ENCODE data around the gene IGFBP2. TPM values are rescaled to one million over a fixed set of nuclear protein-coding genes. Genes with fewer than 3 reads are reported as not detected.

IGFBP2 gene
- total and polyA plus RNA-seq, 2 of the 13 experiments (the other 11 are each of a cell fraction or from before 2014, with no cell fraction given): 2.0 to 5.8 TPM

DNA sequence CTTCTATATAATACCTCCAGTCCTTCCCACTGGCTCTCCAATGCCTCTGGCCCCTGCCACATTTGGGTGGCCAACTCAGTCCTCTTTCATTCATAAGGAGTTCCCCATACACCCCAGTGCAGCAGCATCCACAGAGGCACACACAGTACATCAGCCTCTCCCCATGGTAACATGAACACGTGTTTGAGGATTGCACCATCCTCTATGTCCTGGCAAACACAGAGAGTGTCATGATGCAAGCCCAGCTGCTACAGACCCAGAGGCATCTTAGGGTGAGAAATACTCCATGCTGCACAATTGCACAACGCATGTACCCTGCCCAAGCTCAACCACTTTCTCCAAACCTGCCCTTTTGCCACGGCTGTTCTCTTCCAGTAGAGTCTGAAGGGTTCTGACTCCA lies 50.6 kb downstream of the IGFBP2 start (continued):
- TF ChIP-seq, protein P1, sequence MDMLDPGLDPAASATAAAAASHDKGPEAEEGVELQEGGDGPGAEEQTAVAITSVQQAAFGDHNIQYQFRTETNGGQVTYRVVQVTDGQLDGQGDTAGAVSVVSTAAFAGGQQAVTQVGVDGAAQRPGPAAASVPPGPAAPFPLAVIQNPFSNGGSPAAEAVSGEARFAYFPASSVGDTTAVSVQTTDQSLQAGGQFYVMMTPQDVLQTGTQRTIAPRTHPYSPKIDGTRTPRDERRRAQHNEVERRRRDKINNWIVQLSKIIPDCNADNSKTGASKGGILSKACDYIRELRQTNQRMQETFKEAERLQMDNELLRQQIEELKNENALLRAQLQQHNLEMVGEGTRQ (IDR thresholded peaks at IDR 0.05; ENCODE audit: low read depth, low read length): peak; percentile 53
- TF ChIP-seq, protein P1 (CRISPR knock-in tag; IDR thresholded peaks at IDR 0.05; ENCODE audit: borderline replicate concordance): peak; percentile 61; the same call in 1 of the 2 replicates
- TF ChIP-seq, protein P2, sequence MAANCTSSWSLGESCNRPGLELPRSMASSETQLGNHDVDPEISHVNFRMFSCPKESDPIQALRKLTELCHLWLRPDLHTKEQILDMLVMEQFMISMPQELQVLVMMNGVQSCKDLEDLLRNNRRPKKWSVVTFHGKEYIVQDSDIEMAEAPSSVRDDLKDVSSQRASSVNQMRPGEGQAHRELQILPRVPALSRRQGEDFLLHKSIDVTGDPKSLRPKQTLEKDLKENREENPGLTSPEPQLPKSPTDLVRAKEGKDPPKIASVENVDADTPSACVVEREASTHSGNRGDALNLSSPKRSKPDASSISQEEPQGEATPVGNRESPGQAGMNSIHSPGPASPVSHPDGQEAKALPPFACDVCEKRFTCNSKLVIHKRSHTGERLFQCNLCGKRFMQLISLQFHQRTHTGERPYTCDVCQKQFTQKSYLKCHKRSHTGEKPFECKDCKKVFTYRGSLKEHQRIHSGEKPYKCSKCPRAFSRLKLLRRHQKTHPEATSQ (CRISPR knock-in tag; IDR thresholded peaks at IDR 0.05; ENCODE audit: borderline replicate concordance): no peak
- TF ChIP-seq, protein P3, sequence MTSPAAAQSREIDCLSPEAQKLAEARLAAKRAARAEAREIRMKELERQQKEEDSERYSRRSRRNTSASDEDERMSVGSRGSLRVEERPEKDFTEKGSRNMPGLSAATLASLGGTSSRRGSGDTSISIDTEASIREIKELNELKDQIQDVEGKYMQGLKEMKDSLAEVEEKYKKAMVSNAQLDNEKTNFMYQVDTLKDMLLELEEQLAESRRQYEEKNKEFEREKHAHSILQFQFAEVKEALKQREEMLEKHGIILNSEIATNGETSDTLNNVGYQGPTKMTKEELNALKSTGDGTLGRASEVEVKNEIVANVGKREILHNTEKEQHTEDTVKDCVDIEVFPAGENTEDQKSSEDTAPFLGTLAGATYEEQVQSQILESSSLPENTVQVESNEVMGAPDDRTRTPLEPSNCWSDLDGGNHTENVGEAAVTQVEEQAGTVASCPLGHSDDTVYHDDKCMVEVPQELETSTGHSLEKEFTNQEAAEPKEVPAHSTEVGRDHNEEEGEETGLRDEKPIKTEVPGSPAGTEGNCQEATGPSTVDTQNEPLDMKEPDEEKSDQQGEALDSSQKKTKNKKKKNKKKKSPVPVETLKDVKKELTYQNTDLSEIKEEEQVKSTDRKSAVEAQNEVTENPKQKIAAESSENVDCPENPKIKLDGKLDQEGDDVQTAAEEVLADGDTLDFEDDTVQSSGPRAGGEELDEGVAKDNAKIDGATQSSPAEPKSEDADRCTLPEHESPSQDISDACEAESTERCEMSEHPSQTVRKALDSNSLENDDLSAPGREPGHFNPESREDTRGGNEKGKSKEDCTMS (CRISPR knock-in tag; conservative IDR thresholded peaks at IDR 0.05): no peak
- TF ChIP-seq PRDM4 (CRISPR knock-in tag; IDR thresholded peaks at IDR 0.05; ENCODE audit: borderline replicate concordance) (no peak), TEAD2 (CRISPR knock-in tag; IDR thresholded peaks at IDR 0.05) (no peak), ZFP82 (CRISPR knock-in tag; IDR thresholded peaks at IDR 0.05; ENCODE audit: borderline replicate concordance) (no peak), GFI1 (CRISPR knock-in tag; IDR thresholded peaks at IDR 0.05; ENCODE audit: borderline replicate concordance) (no peak), ERF (CRISPR knock-in tag; IDR thresholded peaks at IDR 0.05) (no peak), ZNF224 (CRISPR knock-in tag; IDR thresholded peaks at IDR 0.05) (no peak), ELF3 (CRISPR knock-in tag; IDR thresholded peaks at IDR 0.05) (no peak), TMF1 (CRISPR knock-in tag; IDR thresholded peaks at IDR 0.05; ENCODE audit: low read depth) (no peak), REXO4 (CRISPR knock-in tag; IDR thresholded peaks at IDR 0.05; ENCODE audit: borderline replicate concordance) (no peak)
- TF ChIP-seq, protein P4, sequence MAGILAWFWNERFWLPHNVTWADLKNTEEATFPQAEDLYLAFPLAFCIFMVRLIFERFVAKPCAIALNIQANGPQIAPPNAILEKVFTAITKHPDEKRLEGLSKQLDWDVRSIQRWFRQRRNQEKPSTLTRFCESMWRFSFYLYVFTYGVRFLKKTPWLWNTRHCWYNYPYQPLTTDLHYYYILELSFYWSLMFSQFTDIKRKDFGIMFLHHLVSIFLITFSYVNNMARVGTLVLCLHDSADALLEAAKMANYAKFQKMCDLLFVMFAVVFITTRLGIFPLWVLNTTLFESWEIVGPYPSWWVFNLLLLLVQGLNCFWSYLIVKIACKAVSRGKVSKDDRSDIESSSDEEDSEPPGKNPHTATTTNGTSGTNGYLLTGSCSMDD (CRISPR knock-in tag; IDR thresholded peaks at IDR 0.05): no peak
- TF ChIP-seq, protein P5, sequence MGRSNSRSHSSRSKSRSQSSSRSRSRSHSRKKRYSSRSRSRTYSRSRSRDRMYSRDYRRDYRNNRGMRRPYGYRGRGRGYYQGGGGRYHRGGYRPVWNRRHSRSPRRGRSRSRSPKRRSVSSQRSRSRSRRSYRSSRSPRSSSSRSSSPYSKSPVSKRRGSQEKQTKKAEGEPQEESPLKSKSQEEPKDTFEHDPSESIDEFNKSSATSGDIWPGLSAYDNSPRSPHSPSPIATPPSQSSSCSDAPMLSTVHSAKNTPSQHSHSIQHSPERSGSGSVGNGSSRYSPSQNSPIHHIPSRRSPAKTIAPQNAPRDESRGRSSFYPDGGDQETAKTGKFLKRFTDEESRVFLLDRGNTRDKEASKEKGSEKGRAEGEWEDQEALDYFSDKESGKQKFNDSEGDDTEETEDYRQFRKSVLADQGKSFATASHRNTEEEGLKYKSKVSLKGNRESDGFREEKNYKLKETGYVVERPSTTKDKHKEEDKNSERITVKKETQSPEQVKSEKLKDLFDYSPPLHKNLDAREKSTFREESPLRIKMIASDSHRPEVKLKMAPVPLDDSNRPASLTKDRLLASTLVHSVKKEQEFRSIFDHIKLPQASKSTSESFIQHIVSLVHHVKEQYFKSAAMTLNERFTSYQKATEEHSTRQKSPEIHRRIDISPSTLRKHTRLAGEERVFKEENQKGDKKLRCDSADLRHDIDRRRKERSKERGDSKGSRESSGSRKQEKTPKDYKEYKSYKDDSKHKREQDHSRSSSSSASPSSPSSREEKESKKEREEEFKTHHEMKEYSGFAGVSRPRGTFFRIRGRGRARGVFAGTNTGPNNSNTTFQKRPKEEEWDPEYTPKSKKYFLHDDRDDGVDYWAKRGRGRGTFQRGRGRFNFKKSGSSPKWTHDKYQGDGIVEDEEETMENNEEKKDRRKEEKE (IDR thresholded peaks at IDR 0.05): no peak
- TF ChIP-seq, protein P6, sequence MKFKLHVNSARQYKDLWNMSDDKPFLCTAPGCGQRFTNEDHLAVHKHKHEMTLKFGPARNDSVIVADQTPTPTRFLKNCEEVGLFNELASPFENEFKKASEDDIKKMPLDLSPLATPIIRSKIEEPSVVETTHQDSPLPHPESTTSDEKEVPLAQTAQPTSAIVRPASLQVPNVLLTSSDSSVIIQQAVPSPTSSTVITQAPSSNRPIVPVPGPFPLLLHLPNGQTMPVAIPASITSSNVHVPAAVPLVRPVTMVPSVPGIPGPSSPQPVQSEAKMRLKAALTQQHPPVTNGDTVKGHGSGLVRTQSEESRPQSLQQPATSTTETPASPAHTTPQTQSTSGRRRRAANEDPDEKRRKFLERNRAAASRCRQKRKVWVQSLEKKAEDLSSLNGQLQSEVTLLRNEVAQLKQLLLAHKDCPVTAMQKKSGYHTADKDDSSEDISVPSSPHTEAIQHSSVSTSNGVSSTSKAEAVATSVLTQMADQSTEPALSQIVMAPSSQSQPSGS (CRISPR knock-in tag; IDR thresholded peaks at IDR 0.05): no peak
